ENCODE results near the gene KRTAP5-6. TPM values are rescaled to one million over a fixed set of nuclear protein-coding genes. Genes with fewer than 3 reads are reported as not detected.

Gene KRTAP5-6
- total RNA-seq, 6 experiments from 2014 or later: not detected

DNA sequence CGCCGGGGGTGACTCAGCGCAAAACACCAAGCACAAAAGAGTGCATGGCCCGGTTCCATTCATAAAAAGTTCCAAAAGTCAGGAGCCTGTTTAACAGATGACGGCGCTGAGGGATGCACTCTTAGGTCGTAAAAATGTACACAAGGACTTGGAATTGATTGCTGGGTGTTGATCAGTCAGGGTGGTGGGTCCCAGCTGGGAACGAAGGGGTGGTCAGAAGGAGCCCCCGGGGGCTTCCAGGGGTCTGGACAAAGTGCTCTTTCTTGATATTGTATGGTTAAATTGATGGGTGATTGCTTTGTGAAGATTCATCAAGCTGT lies 32.7 kb downstream of the KRTAP5-6 start:
- TF ChIP-seq, protein P1, sequence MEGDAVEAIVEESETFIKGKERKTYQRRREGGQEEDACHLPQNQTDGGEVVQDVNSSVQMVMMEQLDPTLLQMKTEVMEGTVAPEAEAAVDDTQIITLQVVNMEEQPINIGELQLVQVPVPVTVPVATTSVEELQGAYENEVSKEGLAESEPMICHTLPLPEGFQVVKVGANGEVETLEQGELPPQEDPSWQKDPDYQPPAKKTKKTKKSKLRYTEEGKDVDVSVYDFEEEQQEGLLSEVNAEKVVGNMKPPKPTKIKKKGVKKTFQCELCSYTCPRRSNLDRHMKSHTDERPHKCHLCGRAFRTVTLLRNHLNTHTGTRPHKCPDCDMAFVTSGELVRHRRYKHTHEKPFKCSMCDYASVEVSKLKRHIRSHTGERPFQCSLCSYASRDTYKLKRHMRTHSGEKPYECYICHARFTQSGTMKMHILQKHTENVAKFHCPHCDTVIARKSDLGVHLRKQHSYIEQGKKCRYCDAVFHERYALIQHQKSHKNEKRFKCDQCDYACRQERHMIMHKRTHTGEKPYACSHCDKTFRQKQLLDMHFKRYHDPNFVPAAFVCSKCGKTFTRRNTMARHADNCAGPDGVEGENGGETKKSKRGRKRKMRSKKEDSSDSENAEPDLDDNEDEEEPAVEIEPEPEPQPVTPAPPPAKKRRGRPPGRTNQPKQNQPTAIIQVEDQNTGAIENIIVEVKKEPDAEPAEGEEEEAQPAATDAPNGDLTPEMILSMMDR (IDR thresholded peaks at IDR 0.05): no peak
- Mint-ChIP-seq H3K4me1 (ENCODE audit: low read depth) (no peaks in the 10 kb centered on the region; the same call in 1 of the 2 replicates), H3K9me3 (peaks cover 9% of the 10 kb centered on the region; the same call in 1 of the 2 replicates), H3K4me3 (no peak overlapping the region), H3K27me3 (ENCODE audit: insufficient read depth) (peaks cover 44% of the 10 kb centered on the region), H3K27ac (no peak overlapping the region), H3K36me3 (ENCODE audit: low read depth) (peaks cover 7% of the 10 kb centered on the region; the same call in 1 of the 2 replicates)
- DNase-seq: peak; percentile 16

DNA sequence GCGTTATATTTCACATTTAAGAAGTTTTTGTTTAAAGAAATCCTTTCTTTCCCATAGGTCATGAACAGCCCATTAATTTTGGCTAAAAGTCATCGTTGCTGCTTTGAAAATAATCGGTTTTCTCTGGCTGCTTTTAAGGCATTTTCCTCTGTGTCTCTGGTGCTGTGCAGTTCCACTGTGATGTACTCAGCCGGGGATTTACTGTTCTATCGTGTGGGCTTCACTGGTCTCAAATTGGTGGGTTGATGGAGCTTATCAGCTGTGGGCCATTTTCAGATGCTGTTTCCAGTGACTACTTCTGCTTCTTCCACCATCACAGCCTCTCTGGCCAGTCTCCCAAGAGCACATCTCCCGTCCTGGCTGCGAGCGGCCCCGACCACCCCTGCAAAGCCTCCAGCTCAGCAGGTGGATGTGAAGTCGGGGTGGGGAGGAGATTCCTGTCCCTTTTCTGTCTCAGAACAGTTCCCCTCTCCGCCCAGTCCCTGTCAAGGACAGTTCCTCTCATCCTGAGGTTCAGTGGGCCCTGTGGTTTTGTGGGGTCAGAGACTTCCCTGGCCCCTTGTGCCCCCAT lies 33.1 kb downstream of the KRTAP5-6 start:
- DNase-seq: no peak
- TF ChIP-seq, protein P1 (IDR thresholded peaks at IDR 0.05): no peak
- H3K4me3 Mint-ChIP-seq: no peak overlapping the region
- H3K27ac Mint-ChIP-seq: no peak overlapping the region
- H3K36me3 Mint-ChIP-seq (ENCODE audit: low read depth): peaks cover 7% of the 10 kb centered on the region; the same call in 1 of the 2 replicates
- peaks cover 42% of the 10 kb centered on the region for H3K27me3 Mint-ChIP-seq (ENCODE audit: insufficient read depth)
- peaks cover 9% of the 10 kb centered on the region; the same call in 1 of the 2 replicates for H3K9me3 Mint-ChIP-seq
- no peaks in the 10 kb centered on the region; the same call in 1 of the 2 replicates for H3K4me1 Mint-ChIP-seq (ENCODE audit: low read depth)

DNA sequence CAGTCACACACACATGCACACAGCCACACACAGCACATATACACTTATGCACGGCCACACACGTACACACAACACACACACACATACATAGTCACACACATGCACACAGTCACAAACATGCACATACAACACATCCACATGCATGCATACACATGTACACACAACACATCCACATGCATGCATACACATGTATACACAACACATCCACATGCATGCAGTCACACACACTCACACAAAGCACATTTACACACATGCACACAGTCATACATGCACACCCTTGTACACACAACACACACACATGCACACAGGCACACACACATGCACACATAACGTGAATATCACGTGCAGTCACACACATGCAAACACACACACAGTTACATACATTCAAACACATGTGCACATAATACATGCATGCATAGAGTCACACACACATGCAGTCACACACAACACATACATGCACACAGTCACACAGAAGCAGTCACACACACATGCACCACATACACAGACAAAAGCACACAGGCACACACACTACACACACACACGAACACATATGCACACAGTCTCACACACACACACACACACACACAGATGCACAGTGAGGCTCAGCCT lies 34.6 kb downstream of the KRTAP5-6 start:
- peaks cover 18% of the 10 kb centered on the region for H3K36me3 Mint-ChIP-seq (ENCODE audit: low read depth)
- peaks cover 39% of the 10 kb centered on the region for H3K27me3 Mint-ChIP-seq (ENCODE audit: insufficient read depth)
- H3K27ac Mint-ChIP-seq: no peak overlapping the region
- TF ChIP-seq, protein P1 (IDR thresholded peaks at IDR 0.05): no peak
- H3K9me3 Mint-ChIP-seq: peaks cover 21% of the 10 kb centered on the region
- H3K4me1 Mint-ChIP-seq (ENCODE audit: low read depth): no peaks in the 10 kb centered on the region; the same call in 1 of the 2 replicates
- H3K4me3 Mint-ChIP-seq: no peak overlapping the region
- DNase-seq: no peak

DNA sequence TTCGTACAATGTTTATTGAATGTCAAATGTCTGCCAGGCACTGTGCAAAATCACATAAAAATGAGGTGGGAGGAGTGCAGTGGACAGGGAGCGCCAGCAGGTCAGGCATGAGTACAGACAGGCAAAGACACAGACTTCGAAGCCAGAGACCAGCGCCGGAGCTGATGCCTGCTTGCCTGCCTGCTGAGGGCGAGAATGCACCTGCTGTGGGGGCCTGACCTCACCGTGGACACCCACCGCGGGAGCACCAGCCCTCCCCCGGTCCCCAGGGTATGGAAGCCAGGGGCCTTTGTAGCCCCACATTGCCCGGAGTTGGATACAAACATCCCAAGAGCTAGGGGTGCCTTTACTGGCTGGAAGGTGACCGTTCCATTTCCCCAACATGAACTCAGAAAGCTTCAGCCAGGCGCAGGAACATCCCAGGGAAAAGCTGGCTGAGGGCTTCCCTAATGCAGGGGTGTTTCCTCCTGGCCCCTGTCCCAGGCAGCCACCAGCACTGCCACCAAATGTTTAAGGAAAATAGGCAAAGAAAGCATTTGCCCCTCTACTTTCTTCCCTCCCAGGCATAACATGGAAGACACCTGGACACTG lies 35.5 kb downstream of the KRTAP5-6 start:
- no peak overlapping the region for H3K4me3 Mint-ChIP-seq
- peaks cover 23% of the 10 kb centered on the region for H3K36me3 Mint-ChIP-seq (ENCODE audit: low read depth)
- H3K9me3 Mint-ChIP-seq: peaks cover 29% of the 10 kb centered on the region
- no peak for DNase-seq
- H3K27me3 Mint-ChIP-seq (ENCODE audit: insufficient read depth): peaks cover 34% of the 10 kb centered on the region
- H3K27ac Mint-ChIP-seq: no peak overlapping the region
- H3K4me1 Mint-ChIP-seq (ENCODE audit: low read depth): no peaks in the 10 kb centered on the region; the same call in 1 of the 2 replicates
- TF ChIP-seq, protein P1 (IDR thresholded peaks at IDR 0.05): no peak

DNA sequence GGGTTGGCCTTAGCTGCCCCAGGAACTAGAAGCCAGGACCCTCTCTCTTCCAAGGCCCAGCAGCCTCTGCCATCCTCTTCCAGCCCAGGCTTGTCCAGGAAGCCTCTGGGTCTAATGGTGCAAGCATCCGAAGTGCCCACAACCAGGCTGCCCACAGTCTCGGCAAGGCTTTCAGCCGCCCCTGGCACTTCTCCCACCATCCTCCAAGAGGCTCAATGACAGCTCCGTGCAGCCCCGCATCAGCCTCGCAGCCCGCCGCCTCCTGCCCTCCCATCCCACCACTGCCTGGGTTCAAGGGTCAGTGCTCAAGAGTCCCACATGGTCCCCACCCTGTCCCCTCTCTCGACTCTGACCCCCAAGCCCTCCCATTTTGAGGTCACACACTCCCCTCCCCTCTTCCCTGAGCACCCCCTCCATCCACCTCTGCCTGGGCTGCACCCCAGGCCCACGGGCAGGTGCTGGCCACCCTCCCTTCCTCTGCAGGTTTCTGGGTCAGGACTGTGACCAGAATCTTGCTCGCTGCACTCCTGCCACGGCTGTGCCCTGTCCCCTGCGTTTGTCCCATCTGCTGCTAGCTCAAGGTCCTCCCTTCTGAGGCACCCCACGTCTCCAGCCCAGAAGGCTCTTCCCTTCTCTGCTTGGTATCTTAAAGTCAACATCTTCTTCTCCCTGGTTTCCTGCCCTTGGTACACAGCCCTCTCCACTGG lies 36.2 kb downstream of the KRTAP5-6 start:
- Mint-ChIP-seq H3K9me3 (peaks cover 35% of the 10 kb centered on the region), H3K27me3 (ENCODE audit: insufficient read depth) (peaks cover 35% of the 10 kb centered on the region), H3K4me1 (ENCODE audit: low read depth) (no peaks in the 10 kb centered on the region; the same call in 1 of the 2 replicates), H3K36me3 (ENCODE audit: low read depth) (peaks cover 28% of the 10 kb centered on the region), H3K27ac (no peak overlapping the region), H3K4me3 (no peak overlapping the region)
- no peak for DNase-seq
- TF ChIP-seq, protein P1 (IDR thresholded peaks at IDR 0.05): no peak

All from HFFc6 (cell line).